Measurements from ENCODE around the gene DCLK3. TPM values are rescaled to one million over a fixed set of nuclear protein-coding genes. Genes with fewer than 3 reads are reported as not detected.

Gene DCLK3
- total and polyA plus RNA-seq, 8 donors: 0.04 to 0.16 (median 0.07) TPM; not detected in 3

DNA sequence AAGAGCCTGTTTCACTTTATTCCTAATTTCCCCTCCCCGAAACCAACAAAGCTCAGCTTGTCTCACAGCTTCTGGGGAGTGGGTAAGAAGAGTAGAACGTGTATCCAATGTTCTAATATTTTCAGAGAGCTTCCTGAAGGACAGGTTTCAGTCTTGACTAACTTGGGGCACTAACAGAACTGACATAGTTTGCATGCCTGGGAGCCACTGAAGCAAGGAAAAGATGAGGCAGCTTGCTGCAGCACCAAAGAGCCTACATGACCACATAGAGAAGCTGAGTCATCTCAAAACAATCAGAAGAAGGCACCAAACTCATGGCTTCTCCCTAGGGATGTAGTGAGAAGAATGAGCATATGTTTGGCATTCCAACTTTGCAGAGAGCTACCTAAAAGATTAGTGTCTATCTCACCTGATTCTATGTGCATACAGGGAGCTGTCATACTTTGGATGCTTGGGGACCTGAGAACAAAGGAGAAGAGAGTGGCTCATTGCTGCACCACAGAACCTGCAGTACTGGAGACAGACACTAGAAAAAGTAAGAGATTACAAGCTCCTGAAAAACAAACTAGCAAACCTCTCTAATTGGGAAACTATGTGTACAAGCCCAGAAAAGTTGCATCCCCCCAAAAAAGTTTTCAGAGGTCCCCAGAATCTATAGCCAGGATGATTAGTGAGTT is 86.9 kb downstream of the DCLK3 start:
- FAIRE-seq (no peak), ATAC-seq (no peak), DNase-seq (no peak)
- H3K27ac ChIP-seq: no peak overlapping the region
- 40 to 53% methylated on average over 2 of the region's 2 CpGs for WGBS, 2 donors
- intact Hi-C loops (cut with DNase I): no loop called here
- H3K36me3 ChIP-seq: no peaks in the 10 kb centered on the region
- no peaks in the 10 kb centered on the region for H3K9me3 ChIP-seq
- TF ChIP-seq CTCF (IDR thresholded peaks at IDR 0.05): no peak
- no peaks in the 10 kb centered on the region for H3K4me1 ChIP-seq
- H3K27me3 ChIP-seq: no peaks in the 10 kb centered on the region
- no peak overlapping the region for H3K4me3 ChIP-seq

DNA sequence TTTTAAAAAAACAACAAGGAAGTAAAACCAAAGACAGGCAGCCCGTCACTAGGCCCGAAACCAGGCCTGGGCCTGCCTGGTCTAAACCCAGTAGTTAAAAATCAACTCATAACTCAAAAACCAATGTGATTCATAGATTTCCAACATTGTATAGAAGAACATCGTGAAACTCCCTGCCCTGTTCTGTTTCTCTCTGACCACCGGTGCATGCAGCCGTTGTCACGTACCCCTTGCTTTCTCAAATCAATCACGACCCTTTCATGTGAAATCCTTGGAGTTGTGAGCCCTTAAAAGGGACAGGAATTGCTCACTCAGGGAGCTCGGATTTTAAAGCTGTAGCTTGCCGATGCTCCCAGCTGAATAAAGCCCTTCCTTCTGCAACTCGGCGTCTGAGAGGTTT is 89.5 kb downstream of the DCLK3 start:
- Histone ChIP-seq H3K9me3 (no peaks in the 10 kb centered on the region), H3K27me3 (no peaks in the 10 kb centered on the region), H3K27ac (no peak overlapping the region), H3K4me3 (no peak overlapping the region), H3K4me1 (no peaks in the 10 kb centered on the region), H3K36me3 (no peaks in the 10 kb centered on the region)
- FAIRE-seq: no peak
- intact Hi-C loops (cut with DNase I): no loop called here
- WGBS, 2 donors: 74 to 77% methylated on average over 11 of the region's 11 CpGs
- DNase-seq: no peak
- no peak for ATAC-seq
- TF ChIP-seq CTCF (IDR thresholded peaks at IDR 0.05): no peak

DNA sequence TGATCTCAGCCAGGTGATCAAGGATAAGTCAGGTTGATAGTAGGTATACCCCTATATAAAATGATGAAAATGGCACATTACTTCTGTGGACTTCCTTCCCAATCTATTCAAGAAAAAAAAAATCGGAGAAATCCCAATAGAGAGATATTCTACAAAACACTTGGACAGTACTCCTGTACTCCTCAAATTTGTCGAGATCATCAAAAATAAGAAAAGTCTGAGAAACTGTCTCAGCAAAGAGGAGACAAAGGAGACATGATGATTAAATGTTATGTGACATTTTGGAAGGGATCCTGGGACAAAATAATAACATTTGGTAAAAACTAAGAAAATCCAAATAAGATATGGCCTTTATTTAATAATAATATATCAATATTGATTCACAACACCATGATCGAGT is 94.6 kb downstream of the DCLK3 start:
- FAIRE-seq (no peak), DNase-seq (no peak), ATAC-seq (no peak)
- no peak for TF ChIP-seq CTCF (IDR thresholded peaks at IDR 0.05)
- Histone ChIP-seq H3K9me3 (no peaks in the 10 kb centered on the region), H3K36me3 (no peaks in the 10 kb centered on the region), H3K4me3 (no peak overlapping the region), H3K27me3 (no peaks in the 10 kb centered on the region), H3K27ac (no peak overlapping the region), H3K4me1 (no peaks in the 10 kb centered on the region)
- intact Hi-C loops (cut with DNase I): no loop called here
- WGBS, 2 donors: 63 to 80% methylated on average over 3 of the region's 3 CpGs

DNA sequence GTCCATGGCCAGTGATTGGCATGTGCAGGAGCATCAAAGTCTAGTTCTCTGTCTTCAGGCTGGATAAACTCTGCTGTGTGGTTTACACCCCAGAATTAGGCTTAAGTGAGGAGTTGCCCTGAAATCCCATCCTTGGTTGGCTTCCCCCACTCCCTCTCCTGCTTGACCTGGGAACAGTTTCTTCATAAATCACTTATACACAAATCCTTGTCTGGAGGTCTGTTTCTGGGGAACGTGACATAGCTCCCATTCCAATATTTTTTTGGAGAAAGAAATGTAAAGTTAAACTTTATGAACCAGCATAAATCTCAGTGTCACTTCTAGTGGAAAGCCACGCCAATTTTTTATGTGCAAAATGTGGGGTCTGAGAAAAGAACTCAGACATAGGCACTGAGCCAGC is 98.2 kb downstream of the DCLK3 start:
- no peak for FAIRE-seq

More for the DNA sequence above, 98.2 kb downstream of the DCLK3 start:
- intact Hi-C loops (cut with DNase I): no loop called here
- no peak for DNase-seq
- no peaks in the 10 kb centered on the region for H3K36me3 ChIP-seq
- TF ChIP-seq CTCF (IDR thresholded peaks at IDR 0.05): no peak
- no peaks in the 10 kb centered on the region for H3K9me3 ChIP-seq
- no peaks in the 10 kb centered on the region for H3K4me1 ChIP-seq
- WGBS, 2 donors: 26 to 38% methylated on average over 2 of the region's 2 CpGs
- H3K4me3 ChIP-seq: no peak overlapping the region
- no peak for ATAC-seq
- H3K27me3 ChIP-seq: no peaks in the 10 kb centered on the region
- H3K27ac ChIP-seq: no peak overlapping the region
